ENCODE results near the gene PRSS56. TPM values are rescaled to one million over a fixed set of nuclear protein-coding genes. Genes with fewer than 3 reads are reported as not detected.
A peak's percentile ranks its signal among the peaks of the same experiment; 100 is the strongest.

PRSS56 gene
- total RNA-seq, 1 donor from 2014 or later, result not detected

- FAIRE-seq, result peak; percentile 86
- TF ChIP-seq, protein P1, sequence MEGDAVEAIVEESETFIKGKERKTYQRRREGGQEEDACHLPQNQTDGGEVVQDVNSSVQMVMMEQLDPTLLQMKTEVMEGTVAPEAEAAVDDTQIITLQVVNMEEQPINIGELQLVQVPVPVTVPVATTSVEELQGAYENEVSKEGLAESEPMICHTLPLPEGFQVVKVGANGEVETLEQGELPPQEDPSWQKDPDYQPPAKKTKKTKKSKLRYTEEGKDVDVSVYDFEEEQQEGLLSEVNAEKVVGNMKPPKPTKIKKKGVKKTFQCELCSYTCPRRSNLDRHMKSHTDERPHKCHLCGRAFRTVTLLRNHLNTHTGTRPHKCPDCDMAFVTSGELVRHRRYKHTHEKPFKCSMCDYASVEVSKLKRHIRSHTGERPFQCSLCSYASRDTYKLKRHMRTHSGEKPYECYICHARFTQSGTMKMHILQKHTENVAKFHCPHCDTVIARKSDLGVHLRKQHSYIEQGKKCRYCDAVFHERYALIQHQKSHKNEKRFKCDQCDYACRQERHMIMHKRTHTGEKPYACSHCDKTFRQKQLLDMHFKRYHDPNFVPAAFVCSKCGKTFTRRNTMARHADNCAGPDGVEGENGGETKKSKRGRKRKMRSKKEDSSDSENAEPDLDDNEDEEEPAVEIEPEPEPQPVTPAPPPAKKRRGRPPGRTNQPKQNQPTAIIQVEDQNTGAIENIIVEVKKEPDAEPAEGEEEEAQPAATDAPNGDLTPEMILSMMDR (IDR thresholded peaks at IDR 0.05; ENCODE audit: insufficient read depth, low read length, severe bottlenecking), result no peak
- Histone ChIP-seq H3K36me3 (ENCODE audit: control insufficient read depth, insufficient read depth, low read length) (peaks cover 20% of the 10 kb centered on the region), H3K27me3 (ENCODE audit: control insufficient read depth, insufficient read depth, low read length) (no peaks in the 10 kb centered on the region), H3K4me3 (ENCODE audit: low read depth, low read length) (no peak overlapping the region)
- no peak for DNase-seq (ENCODE audit: low read depth)
Observed at GRCh38 chr2:232571026-232571474, 50.9 kb downstream of the PRSS56 start.

DNA sequence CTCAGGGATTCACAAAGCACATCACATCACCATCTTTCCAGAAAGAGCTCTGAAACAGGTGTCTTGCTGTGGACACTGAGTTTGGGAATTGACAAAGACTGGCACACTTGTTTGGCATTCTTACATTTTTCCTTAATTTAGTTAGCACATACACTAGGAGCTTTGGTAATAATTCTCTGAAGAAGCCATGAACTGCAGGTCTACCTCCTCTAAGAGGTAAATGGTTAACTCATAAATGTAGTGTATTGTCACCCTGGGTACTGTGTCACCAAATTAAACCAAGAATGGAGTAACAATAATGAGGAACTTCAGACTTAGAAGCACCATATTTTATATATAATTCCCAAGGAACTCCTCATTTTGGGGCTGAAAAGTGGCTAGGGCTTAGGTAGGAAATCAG is 52.9 kb downstream of the PRSS56 start:
- H3K27me3 ChIP-seq (ENCODE audit: control insufficient read depth, insufficient read depth, low read length), result no peaks in the 10 kb centered on the region
- peaks cover 15% of the 10 kb centered on the region for H3K36me3 ChIP-seq (ENCODE audit: control insufficient read depth, insufficient read depth, low read length)
- FAIRE-seq (no peak), DNase-seq (ENCODE audit: low read depth) (no peak)
- TF ChIP-seq, protein P1 (IDR thresholded peaks at IDR 0.05; ENCODE audit: insufficient read depth, low read length, severe bottlenecking), result no peak
- no peak overlapping the region for H3K4me3 ChIP-seq (ENCODE audit: low read depth, low read length)

DNA sequence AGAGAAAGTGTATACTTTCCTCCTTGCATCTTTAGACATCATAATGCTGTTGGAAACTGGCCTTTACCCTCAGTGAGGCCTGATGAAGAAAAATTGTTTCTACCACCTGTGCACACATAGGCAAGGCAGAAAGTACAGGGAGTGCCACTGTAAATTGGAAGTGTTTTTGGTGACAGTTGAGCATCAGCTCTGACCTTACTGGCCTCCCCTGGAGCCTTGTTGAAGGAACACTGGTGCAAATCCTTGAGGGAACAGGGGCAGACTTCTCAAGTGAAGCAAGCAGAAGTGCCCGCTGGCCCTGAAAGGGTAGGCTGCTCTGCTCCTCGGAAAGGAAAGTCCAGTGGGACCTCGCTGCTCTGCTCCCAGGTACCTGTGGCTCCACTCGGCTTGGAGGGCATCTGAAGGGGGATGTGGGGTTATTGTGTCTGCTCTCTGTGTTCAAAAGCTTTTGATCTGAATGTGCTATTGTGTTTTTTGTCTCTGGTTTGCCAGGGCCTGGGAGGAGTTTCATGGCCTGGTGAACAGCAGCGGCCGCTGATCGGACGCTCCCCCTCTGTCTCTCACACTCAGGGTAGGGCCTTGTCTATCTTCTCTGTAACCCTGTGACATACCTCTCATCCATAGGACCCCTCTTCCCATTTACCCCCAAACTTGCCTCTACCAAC is 53.7 kb downstream of the PRSS56 start:
- DNase-seq (ENCODE audit: low read depth) (no peak), FAIRE-seq (no peak)
- TF ChIP-seq, protein P1 (IDR thresholded peaks at IDR 0.05; ENCODE audit: insufficient read depth, low read length, severe bottlenecking), result no peak
- no peaks in the 10 kb centered on the region for H3K27me3 ChIP-seq (ENCODE audit: control insufficient read depth, insufficient read depth, low read length)
- peaks cover 10% of the 10 kb centered on the region for H3K36me3 ChIP-seq (ENCODE audit: control insufficient read depth, insufficient read depth, low read length)
- no peak overlapping the region for H3K4me3 ChIP-seq (ENCODE audit: low read depth, low read length)

GRCh38 chr2:232574674-232575403 is 54.7 kb downstream of the PRSS56 start:
- Histone ChIP-seq H3K36me3 (ENCODE audit: control insufficient read depth, insufficient read depth, low read length) (peaks cover 2% of the 10 kb centered on the region), H3K4me3 (ENCODE audit: low read depth, low read length) (no peak overlapping the region), H3K27me3 (ENCODE audit: control insufficient read depth, insufficient read depth, low read length) (no peaks in the 10 kb centered on the region)
- FAIRE-seq, result peak; percentile 40
- peak; percentile 74 for DNase-seq (ENCODE audit: low read depth)
- TF ChIP-seq, protein P1 (IDR thresholded peaks at IDR 0.05; ENCODE audit: insufficient read depth, low read length, severe bottlenecking), result no peak

Other genes with a start within 250 kb of the PRSS56 start
- not detected in 2 replicates for gene ALPP, start 141.6 kb upstream of the PRSS56 start, total RNA-seq
- gene ALPG, start 113.5 kb upstream of the PRSS56 start, total RNA-seq, result not detected in 2 replicates
- gene ALPI, start 64.2 kb upstream of the PRSS56 start, total RNA-seq, result not detected in 2 replicates
- not detected in 2 replicates for gene ECEL1, start 32.6 kb upstream of the PRSS56 start, total RNA-seq
- gene CHRND, start 5.8 kb downstream of the PRSS56 start, total RNA-seq, result not detected in 2 replicates
- not detected in 2 replicates for gene CHRNG, start 19.3 kb downstream of the PRSS56 start, total RNA-seq
- gene TIGD1, start 30.2 kb downstream of the PRSS56 start, total RNA-seq, result 1.1 and 1.5 TPM in 2 replicates
- 45.3 and 89.0 TPM in 2 replicates for gene EIF4E2, start 30.3 kb downstream of the PRSS56 start, total RNA-seq
- not detected in 2 replicates for gene EFHD1, start 113.2 kb downstream of the PRSS56 start, total RNA-seq
- gene GIGYF2, start 176.9 kb downstream of the PRSS56 start, total RNA-seq, result 44.0 and 57.0 TPM in 2 replicates